Stimulated activated memory B cell treated with anti-CD40 and anti-IgM and Interleukin-4, amounts not matched to agents 10 μg/mL and 1 μg/mL and 100 μg/mL, for 72 hours (primary cell): ENCODE results near the gene FKBP15.

Experiments
- ATAC-seq: fragments of 150-1000 bp; cut with Tn5 transposase; 2 replicates; pipeline ENCODE4 v1.10.0; 2021
- H3K27ac Mint-ChIP-seq: one replicate; pipeline ENCODE4 v1.8.0; 2022; ENCODE audit warnings: mild to moderate bottlenecking, mixed read lengths
- H3K27me3 Mint-ChIP-seq: one replicate; pipeline ENCODE4 v1.8.0; 2022; ENCODE audit warnings: mixed read lengths
- H3K36me3 Mint-ChIP-seq: one replicate; pipeline ENCODE4 v1.8.0; 2022; ENCODE audit warnings: mixed read lengths
- H3K4me1 Mint-ChIP-seq: one replicate; pipeline ENCODE4 v1.8.0; 2022; ENCODE audit warnings: mixed read lengths
- H3K4me3 Mint-ChIP-seq: one replicate; pipeline ENCODE4 v1.8.0; 2022; ENCODE audit warnings: mild to moderate bottlenecking, moderate library complexity, mixed read lengths
- H3K9me3 Mint-ChIP-seq: one replicate; pipeline ENCODE4 v1.8.0; 2022; ENCODE audit warnings: mixed read lengths

Gene FKBP15

DNA sequence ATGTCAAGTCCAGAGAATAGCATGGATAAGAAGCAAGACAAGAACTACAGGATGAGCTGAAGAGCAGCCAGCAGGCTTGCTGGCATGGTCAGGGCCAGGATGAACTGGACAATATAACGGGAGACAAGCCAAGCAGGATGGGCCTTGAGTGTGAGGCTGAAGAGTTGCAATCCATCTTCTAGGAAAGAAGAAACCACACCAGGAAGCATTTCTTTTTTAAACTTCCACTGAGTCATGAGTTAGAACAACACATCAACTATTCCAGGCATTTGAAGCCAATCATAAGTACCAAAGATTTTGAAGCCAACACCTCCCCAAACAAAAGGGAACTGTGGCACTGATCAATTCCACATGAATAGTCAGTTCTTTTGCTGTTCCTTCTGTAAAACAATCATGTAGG lies 43.0 kb downstream of the FKBP15 start:
- H3K27ac Mint-ChIP-seq = no peak overlapping the region
- H3K36me3 Mint-ChIP-seq = peaks cover 87% of the 10 kb centered on the region
- H3K4me3 Mint-ChIP-seq = no peak overlapping the region

GRCh38 chr9:113177251-113177650 lies 43.8 kb downstream of the FKBP15 start:
- ATAC-seq = no peak
- H3K4me3 Mint-ChIP-seq = no peak overlapping the region
- H3K9me3 Mint-ChIP-seq = peaks cover 4% of the 10 kb centered on the region
- H3K36me3 Mint-ChIP-seq = peaks cover 87% of the 10 kb centered on the region
- no peaks in the 10 kb centered on the region for H3K4me1 Mint-ChIP-seq
- no peaks in the 10 kb centered on the region for H3K27me3 Mint-ChIP-seq
- H3K27ac Mint-ChIP-seq = no peak overlapping the region

More for the DNA sequence above, 43.0 kb downstream of the FKBP15 start:
- H3K9me3 Mint-ChIP-seq = no peaks in the 10 kb centered on the region
- no peaks in the 10 kb centered on the region for H3K27me3 Mint-ChIP-seq
- H3K4me1 Mint-ChIP-seq = no peaks in the 10 kb centered on the region
- ATAC-seq = no peak

DNA sequence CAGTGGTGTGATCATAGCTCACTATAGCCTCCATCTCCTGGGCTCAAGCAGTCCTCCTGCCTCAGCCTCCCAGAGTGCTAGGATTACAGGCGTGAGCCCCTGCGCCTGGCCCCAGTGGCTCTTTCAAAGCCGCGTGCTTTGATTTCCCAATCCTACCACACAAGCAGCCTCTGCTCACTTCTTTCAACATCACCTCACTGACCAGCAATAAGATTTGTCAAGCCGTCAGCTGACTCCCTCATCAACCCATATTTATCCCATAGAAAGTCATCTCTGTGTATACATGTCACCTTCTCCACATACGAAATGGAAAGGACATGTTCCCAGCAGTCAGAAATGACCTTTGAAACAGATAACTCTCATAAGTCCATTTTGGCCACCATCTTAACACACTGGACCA lies 44.3 kb downstream of the FKBP15 start:
- Mint-ChIP-seq H3K27me3 (no peaks in the 10 kb centered on the region), H3K4me1 (no peaks in the 10 kb centered on the region), H3K36me3 (peaks cover 88% of the 10 kb centered on the region), H3K27ac (no peak overlapping the region), H3K4me3 (no peak overlapping the region), H3K9me3 (peaks cover 4% of the 10 kb centered on the region)
- no peak for ATAC-seq

DNA sequence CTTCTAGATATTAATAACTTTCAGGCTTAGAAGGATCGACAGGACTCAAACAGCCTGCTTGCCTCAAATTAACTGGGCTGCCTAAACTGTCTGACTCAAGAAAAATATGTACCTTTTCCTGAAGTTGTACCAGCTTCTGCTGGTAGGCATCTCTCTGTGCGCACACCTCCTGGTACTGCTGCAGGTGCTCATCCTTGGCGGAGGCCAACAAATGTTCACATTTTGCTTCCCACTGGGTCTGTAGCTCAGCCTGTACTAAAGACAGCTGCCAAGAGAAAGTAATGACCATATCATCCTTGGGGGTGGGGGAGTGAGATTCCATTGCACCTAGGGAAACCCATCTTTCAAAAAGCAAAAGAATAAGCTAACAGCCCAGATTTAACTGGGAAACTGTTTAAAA lies 47.7 kb downstream of the FKBP15 start:
- H3K27me3 Mint-ChIP-seq = no peaks in the 10 kb centered on the region
- no peaks in the 10 kb centered on the region for H3K4me1 Mint-ChIP-seq
- no peak overlapping the region for H3K27ac Mint-ChIP-seq
- peaks cover 90% of the 10 kb centered on the region for H3K36me3 Mint-ChIP-seq
- H3K4me3 Mint-ChIP-seq = no peak overlapping the region
- peaks cover 4% of the 10 kb centered on the region for H3K9me3 Mint-ChIP-seq
- no peak for ATAC-seq

- no peak for ATAC-seq
- Mint-ChIP-seq H3K4me3 (no peak overlapping the region), H3K27ac (no peak overlapping the region), H3K9me3 (peaks cover 4% of the 10 kb centered on the region), H3K36me3 (peaks cover 71% of the 10 kb centered on the region), H3K27me3 (no peaks in the 10 kb centered on the region), H3K4me1 (no peaks in the 10 kb centered on the region)
Observed at GRCh38 chr9:113168809-113169208, 52.3 kb downstream of the FKBP15 start.

DNA sequence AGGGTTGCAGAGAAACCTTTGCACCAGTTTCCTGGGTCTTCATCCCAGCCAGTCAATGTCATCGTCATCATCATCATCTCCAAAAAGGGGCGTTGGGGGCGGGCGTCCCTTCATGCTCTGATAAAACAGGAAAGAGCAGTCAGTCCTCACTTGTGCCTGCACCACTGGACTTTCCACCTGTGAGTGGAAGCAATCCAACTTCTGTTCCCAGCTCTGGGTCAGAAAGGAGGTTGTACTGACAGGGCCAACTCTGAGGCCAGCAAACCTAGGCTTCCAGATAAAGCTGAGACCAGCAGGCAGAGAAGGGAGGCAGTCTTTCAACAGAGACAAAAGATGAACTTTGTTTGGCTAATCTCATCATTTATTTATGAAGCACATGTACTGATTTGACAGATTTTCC lies 55.0 kb downstream of the FKBP15 start:
- Mint-ChIP-seq H3K36me3 (peaks cover 71% of the 10 kb centered on the region), H3K9me3 (no peaks in the 10 kb centered on the region), H3K4me3 (no peak overlapping the region), H3K4me1 (no peaks in the 10 kb centered on the region), H3K27ac (no peak overlapping the region), H3K27me3 (no peaks in the 10 kb centered on the region)
- ATAC-seq = no peak

DNA sequence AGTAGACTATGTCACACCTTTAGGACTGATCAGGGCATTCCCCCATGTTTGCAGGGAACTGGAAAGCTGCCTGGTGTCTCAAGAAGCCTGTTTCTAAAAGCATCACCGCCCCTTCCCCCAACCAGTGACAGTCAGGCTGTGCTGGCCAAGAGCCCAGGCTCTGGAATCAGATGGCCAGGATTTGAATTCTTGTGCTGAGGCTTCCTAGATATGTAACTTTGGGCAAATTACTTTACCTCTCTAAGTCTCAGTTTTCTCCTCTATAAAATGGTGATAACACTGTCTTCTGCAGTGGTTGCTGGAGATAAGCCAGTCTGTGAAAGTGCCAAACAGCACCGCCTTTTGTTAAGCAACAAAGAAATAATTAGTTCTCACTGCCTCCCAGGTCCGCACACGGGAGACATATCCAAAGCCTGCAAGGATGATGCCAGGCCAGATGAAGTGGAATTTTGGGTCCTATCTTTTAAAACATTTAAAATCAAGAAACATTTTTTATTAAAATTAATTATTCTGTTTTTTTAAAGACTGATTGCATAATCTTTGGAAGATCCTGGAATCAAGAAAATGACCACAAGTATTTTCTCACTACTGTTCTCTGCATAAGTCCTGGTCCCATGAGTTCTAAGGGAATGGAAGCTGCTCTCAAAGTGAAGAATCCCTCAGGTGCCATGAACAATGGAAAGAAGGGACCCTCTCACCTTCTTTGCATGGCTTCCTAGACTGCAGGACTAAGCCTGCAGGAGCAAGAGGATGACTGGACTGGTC lies 56.4 kb downstream of the FKBP15 start:
- H3K9me3 Mint-ChIP-seq = no peaks in the 10 kb centered on the region
- no peak overlapping the region for H3K4me3 Mint-ChIP-seq
- H3K36me3 Mint-ChIP-seq = peaks cover 68% of the 10 kb centered on the region
- H3K27me3 Mint-ChIP-seq = no peaks in the 10 kb centered on the region
- ATAC-seq = no peak
- no peaks in the 10 kb centered on the region for H3K4me1 Mint-ChIP-seq
- H3K27ac Mint-ChIP-seq = no peak overlapping the region

GRCh38 chr9:113163001-113163400 lies 58.1 kb downstream of the FKBP15 start:
- H3K27me3 Mint-ChIP-seq = no peaks in the 10 kb centered on the region
- peaks cover 62% of the 10 kb centered on the region for H3K36me3 Mint-ChIP-seq
- H3K4me1 Mint-ChIP-seq = no peaks in the 10 kb centered on the region
- no peak overlapping the region for H3K27ac Mint-ChIP-seq
- no peak overlapping the region for H3K4me3 Mint-ChIP-seq
- no peak for ATAC-seq
- H3K9me3 Mint-ChIP-seq = no peaks in the 10 kb centered on the region

DNA sequence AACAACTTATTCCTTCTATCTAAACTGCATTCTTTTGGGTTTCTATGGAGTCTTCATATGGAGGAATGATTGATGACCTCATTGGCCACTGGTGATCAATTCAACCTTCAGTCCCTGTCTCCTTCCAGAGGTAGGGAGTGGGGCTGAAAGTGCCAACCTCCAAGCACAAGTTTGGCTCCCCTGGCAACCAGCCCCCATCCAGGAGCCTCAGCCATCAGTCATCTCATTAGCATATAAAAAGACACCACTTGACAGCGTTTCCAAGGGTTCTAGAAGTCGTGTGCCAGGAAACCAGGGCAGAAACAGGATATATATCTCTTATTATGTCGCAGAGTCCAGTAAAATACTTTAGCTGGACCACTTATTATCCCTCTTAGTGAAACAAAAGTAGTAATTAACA lies 60.5 kb downstream of the FKBP15 start:
- peaks cover 8% of the 10 kb centered on the region for H3K4me1 Mint-ChIP-seq
- no peaks in the 10 kb centered on the region for H3K9me3 Mint-ChIP-seq
- peaks cover 52% of the 10 kb centered on the region for H3K36me3 Mint-ChIP-seq
- no peaks in the 10 kb centered on the region for H3K27me3 Mint-ChIP-seq
- no peak for ATAC-seq
- no peak overlapping the region for H3K27ac Mint-ChIP-seq
- H3K4me3 Mint-ChIP-seq = no peak overlapping the region

- Mint-ChIP-seq H3K27me3 (no peaks in the 10 kb centered on the region), H3K27ac (no peak overlapping the region), H3K4me1 (peaks cover 9% of the 10 kb centered on the region), H3K4me3 (no peak overlapping the region), H3K36me3 (peaks cover 37% of the 10 kb centered on the region), H3K9me3 (no peaks in the 10 kb centered on the region)
- no peak for ATAC-seq
Observed at GRCh38 chr9:113158446-113158845, 62.6 kb downstream of the FKBP15 start.

DNA sequence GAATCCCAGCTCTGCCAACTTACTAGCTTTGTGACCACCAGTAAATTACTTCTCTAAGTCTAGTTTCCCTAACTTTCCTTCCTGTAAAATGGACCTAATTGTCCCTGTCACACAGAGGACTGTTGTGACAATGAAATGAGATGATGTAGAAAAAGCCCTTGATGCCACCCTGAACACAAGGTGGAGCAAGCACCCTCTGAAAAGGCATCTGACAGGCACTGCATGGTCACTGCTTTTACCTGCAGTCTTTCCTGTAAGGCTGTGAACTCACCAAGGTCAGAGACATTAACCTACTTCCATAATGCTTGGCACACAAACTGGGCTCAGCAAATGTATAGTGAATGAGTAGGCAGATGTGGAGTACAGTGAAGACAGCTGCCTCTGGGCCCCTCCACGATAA lies 64.2 kb downstream of the FKBP15 start:
- H3K27me3 Mint-ChIP-seq = no peaks in the 10 kb centered on the region
- H3K4me1 Mint-ChIP-seq = peaks cover 19% of the 10 kb centered on the region
- H3K27ac Mint-ChIP-seq = no peak overlapping the region
- H3K36me3 Mint-ChIP-seq = peaks cover 22% of the 10 kb centered on the region
- H3K9me3 Mint-ChIP-seq = no peaks in the 10 kb centered on the region
- no peak for ATAC-seq
- no peak overlapping the region for H3K4me3 Mint-ChIP-seq

DNA sequence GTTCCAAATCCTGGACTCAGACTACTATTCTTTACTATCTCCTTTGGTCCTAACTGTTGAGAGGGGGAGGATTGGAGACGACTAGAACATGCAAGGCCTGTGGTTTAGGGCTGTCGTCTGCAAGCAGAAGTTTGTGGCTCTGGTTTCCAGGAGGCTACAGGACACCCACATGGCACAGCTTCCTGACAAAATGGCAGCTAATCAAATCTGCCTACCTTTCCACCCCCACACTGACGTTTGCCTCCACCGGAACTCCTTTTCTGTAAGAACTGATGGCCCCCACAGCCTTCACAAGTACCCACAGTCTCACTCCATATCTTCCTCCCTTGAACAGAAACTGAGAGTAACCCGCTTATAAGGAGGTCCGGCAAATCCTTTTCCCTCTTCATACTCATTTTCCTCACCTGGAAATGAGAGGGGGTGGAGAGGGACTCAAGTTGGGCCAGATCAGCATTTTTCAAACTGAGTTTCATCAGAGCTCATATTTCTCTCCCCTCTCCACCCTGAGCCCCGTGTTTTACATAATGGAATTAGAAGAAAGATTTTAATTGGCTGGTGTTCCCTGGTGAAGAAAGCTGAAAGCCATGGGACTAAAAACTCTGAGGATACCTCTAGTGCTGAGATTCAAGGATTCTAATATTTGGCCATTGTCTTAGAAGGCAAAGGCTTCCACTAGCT lies 65.0 kb downstream of the FKBP15 start:
- H3K27ac Mint-ChIP-seq = no peak overlapping the region
- peak; percentile 38 for ATAC-seq
- no peaks in the 10 kb centered on the region for H3K27me3 Mint-ChIP-seq
- H3K9me3 Mint-ChIP-seq = no peaks in the 10 kb centered on the region
- H3K4me1 Mint-ChIP-seq = peaks cover 24% of the 10 kb centered on the region
- no peak overlapping the region for H3K4me3 Mint-ChIP-seq
- H3K36me3 Mint-ChIP-seq = peaks cover 17% of the 10 kb centered on the region

- H3K4me3 Mint-ChIP-seq = no peak overlapping the region
- H3K27ac Mint-ChIP-seq = no peak overlapping the region
- H3K36me3 Mint-ChIP-seq = peaks cover 9% of the 10 kb centered on the region
- no peaks in the 10 kb centered on the region for H3K27me3 Mint-ChIP-seq
- H3K4me1 Mint-ChIP-seq = peaks cover 24% of the 10 kb centered on the region
- H3K9me3 Mint-ChIP-seq = no peaks in the 10 kb centered on the region
- ATAC-seq = no peak
Observed at GRCh38 chr9:113154946-113155345, 66.1 kb downstream of the FKBP15 start.

- H3K4me3 Mint-ChIP-seq = no peak overlapping the region
- H3K36me3 Mint-ChIP-seq = peaks cover 9% of the 10 kb centered on the region
- H3K9me3 Mint-ChIP-seq = no peaks in the 10 kb centered on the region
- H3K27ac Mint-ChIP-seq = no peak overlapping the region
- no peaks in the 10 kb centered on the region for H3K27me3 Mint-ChIP-seq
- peaks cover 24% of the 10 kb centered on the region for H3K4me1 Mint-ChIP-seq
- ATAC-seq = no peak
Observed at GRCh38 chr9:113154471-113154870, 66.6 kb downstream of the FKBP15 start.

DNA sequence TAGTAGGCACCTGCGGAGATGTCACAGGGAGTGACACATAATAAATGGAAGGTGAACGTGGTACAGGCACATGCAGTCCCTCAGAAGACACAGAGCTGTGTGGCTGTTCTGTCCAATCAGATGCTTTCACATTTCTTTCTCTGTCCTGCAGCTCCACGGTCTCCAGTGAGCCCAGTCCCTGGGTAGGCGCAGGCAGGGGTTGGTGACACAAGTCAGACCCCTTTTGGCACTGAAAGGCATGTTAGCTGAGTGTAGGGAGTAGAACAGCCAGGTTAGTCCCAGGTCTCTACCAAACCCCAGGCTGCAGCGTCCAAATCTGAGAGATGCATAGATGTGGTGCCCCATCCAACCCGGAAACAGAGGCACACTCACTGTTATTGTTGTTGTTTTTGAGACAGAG lies 67.5 kb downstream of the FKBP15 start:
- Mint-ChIP-seq H3K27me3 (no peaks in the 10 kb centered on the region), H3K4me3 (no peak overlapping the region), H3K9me3 (no peaks in the 10 kb centered on the region), H3K36me3 (peaks cover 4% of the 10 kb centered on the region), H3K27ac (no peak overlapping the region), H3K4me1 (peaks cover 24% of the 10 kb centered on the region)
- no peak for ATAC-seq

DNA sequence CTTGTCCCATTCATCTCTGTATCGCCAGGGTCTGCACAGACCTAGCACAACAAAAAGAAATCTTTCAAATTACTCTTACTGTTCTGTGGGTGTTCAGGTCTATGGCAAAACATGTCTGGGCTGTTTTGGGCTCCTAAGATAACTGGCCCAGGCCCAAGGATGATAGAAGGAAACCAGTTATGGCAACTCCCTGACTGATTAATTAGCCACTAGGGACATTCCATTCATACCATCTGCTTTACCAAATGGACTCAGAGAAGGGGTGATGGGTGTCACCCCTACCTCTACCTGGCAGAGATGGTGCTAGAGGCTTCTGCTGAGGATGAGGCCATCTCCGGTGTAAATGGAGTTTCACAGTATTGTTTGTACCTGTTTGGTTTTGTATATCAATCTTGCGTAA lies 68.4 kb downstream of the FKBP15 start:
- ATAC-seq = no peak
- Mint-ChIP-seq H3K9me3 (no peaks in the 10 kb centered on the region), H3K4me1 (peaks cover 24% of the 10 kb centered on the region)

More for the DNA sequence above, 68.4 kb downstream of the FKBP15 start:
- Mint-ChIP-seq H3K36me3 (no peaks in the 10 kb centered on the region), H3K27ac (no peak overlapping the region), H3K27me3 (no peaks in the 10 kb centered on the region), H3K4me3 (peak overlapping the region; percentile 35)
